Ecto neural progenitor cell (in vitro differentiated cells): ENCODE results near the gene TRPT1.
A peak's percentile ranks its signal among the peaks of the same experiment; 100 is the strongest.

Experiments used
- DNase-seq: peaks from one replicate; pipeline ENCODE4 v3.0.0-alpha.2; 2018; ENCODE audit warnings: low spot score

Gene TRPT1

GRCh38 chr11:64230171-64230984 lies 4.4 kb upstream of the TRPT1 start, which contains the start of gene DNAJC4:
TSS of gene DNAJC4 (plus strand) at chr11:64230548. CDS start at chr11:64230855, 307 bp downstream.
- DNase-seq = peak; percentile 94

DNA sequence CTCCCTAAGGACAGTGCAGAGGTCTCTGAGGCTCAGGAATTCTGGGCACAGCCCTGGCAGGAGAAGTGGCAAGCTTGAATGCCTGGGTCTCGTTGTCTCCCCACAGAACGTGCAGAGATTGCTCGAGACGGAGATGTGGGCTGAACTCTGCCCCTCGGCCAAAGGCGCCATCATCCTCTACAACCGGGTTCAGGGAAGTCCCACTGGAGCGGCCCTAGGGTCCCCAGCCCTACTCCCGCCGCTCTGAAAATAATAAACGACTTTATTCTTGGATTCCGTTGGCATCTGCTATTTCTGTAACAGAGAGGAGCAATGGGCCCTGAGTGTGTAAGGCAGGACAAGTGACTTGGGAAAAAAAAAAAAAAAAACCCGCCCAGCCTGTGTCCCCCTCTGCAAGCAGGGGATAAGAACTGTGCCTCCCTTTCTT lies 3.8 kb upstream of the TRPT1 start:
- no peak for DNase-seq

DNA sequence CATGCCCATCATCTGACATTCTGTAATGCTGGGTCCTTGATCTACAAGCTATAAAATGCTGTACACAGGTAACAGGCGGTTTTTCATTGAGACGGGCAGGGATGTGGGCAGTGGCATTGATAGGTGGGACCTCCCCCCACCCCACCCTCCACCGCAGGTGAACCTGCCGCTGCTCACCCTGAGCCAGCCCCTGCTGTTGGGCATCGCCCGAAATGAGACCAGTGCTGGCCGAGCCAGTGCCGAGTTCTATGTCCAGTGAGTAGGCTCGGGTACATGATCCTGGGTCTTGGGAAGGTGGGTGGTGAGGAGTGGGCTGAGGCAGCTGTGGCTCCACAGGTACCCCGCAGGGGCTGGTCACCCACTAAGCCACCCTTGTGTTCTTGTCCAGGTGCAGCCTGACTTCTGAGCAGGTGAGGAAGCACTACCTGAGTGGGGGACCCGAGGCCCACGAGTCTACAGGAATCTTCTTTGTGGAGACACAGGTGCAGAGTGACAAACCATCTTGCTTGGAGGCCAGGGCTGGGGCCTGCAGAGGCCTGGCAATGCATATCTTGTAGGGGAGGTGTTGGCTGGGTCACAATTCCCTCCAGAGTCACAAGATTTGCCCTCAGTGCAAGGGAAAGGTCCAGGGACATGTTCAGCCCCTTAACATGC lies 3.2 kb upstream of the TRPT1 start:
- no peak for DNase-seq

DNA sequence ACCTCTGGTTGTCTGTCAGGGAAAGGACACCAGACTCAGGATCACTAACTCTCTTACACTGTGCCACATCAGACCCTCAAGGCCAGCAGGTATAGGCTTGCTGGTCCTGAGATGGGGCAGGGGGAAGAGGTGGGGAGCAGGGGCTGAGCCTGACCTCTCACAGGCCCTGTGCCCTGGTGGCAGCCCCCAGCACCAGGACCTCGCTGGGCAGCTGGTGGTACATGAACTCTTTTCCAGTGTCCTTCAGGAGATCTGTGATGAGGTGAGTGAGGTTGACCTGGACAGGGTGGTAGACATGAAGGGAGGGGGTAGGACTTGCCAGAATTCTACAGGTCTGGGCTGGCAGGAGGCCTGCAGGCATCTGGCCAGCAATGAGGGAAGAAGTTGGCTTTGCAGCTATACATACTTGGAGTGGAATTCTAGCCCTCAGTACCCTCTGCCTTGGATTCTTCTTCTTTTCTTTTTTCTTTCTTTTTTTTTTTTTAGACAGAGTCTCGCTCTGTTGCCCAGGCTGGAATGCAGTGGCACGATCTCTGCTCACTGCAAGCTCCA lies 1.5 kb upstream of the TRPT1 start:
- DNase-seq = no peak

DNA sequence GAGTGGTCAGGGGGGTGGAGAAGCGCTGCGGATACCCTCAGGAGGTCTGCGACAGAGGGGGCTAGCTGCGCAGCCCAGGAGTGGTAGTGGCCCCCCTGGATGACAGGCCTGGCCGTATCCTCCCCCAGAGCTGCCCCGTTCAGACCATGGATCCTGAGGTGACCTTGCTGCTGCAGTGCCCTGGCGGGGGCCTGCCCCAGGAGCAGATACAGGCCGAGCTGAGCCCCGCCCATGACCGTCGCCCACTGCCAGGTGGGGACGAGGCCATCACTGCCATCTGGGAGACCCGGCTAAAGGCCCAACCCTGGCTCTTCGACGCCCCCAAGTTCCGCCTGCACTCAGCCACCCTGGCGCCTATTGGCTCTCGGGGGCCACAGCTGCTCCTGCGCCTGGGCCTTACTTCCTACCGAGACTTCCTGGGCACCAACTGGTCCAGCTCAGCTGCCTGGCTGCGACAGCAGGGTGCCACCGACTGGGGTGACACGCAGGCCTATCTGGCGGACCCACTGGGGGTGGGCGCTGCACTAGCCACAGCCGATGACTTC lies 593 bp upstream of the TRPT1 start:
- no peak for DNase-seq

- no peak for DNase-seq
Observed at GRCh38 chr11:64224891-64225607, 937 bp downstream of the TRPT1 start.

DNA sequence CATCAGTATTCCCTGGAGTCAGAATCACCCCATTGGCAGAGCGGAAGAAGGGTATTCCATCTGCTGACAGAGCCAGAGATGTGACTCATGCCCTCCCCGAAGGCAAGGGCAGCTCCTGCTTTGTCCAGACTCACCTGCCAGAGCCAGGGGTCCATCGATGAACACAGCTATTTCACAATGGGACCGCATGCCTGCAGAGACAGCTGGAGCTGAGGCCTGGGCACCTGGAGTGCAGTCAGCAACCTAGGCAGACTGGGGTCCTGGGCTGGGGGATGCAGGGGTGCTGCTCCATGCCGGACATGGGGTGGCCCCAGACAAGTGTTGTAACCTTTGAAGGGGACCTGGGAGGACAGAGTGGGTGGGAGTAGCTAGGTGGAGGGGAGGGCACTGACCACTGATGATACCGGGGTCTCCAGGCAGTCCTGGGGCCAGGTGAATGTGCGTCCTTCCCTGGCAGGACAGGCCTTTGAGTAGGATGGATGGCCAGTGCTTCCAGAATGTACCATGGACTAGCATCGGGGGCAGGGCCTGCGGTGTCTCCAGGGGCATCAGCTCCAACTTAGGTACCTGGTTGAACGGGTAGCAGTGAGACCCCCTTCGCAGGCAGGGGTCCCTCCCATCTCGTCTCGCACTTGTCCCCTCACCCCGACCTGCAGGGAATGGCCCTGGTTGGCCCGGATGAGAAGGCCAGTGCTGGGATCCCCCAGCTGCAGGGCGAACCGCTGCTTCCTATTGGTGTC lies 1.7 kb downstream of the TRPT1 start:
- DNase-seq = no peak

DNA sequence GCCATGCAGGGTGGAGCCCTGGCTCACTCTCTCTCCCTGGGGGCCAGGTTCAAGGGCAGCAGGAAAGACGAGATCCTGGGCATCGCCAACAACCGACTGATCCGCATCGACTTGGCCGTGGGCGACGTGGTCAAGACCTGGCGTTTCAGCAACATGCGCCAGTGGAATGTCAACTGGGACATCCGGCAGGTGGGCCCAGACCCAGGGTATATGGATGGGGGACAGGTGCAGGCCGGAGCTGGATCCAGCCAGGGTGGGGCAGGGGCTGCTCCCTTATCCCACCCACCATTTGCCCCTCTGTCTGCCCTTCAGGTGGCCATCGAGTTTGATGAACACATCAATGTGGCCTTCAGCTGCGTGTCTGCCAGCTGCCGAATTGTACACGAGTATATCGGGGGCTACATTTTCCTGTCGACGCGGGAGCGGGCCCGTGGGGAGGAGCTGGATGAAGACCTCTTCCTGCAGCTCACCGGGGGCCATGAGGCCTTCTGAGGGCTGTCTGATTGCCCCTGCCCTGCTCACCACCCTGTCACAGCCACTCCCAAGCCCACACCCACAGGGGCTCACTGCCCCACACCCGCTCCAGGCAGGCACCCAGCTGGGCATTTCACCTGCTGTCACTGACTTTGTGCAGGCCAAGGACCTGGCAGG lies 2.9 kb downstream of the TRPT1 start:
- no peak for DNase-seq

GRCh38 chr11:64222651-64223000 lies 3.4 kb downstream of the TRPT1 start:
- no peak for DNase-seq

- no peak for DNase-seq
Observed at GRCh38 chr11:64220798-64221197, 5.2 kb downstream of the TRPT1 start.

- no peak for DNase-seq
Observed at GRCh38 chr11:64220271-64220670, 5.7 kb downstream of the TRPT1 start.

- no peak for DNase-seq
Observed at GRCh38 chr11:64219755-64220154, 6.2 kb downstream of the TRPT1 start.

DNA sequence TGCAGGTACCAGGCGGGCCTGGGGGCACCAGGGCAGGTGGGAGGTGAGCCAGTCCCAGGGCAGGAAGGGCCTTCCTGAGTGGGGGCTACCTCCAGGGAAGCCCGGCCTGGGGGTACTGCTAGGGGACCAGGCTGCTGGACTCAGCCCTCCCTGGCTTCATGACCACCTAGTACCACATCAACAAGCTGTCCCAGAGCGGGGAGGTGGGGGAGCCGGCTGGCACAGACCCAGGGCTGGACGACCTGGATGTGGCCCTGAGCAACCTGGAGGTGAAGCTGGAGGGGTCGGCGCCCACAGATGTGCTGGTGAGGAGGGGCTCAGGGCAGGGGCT lies 6.7 kb downstream of the TRPT1 start:
- no peak for DNase-seq

GRCh38 chr11:64218628-64219353 lies 7.2 kb downstream of the TRPT1 start:
- no peak for DNase-seq

- no peak for DNase-seq
Observed at GRCh38 chr11:64216879-64217278, 9.1 kb downstream of the TRPT1 start.

DNA sequence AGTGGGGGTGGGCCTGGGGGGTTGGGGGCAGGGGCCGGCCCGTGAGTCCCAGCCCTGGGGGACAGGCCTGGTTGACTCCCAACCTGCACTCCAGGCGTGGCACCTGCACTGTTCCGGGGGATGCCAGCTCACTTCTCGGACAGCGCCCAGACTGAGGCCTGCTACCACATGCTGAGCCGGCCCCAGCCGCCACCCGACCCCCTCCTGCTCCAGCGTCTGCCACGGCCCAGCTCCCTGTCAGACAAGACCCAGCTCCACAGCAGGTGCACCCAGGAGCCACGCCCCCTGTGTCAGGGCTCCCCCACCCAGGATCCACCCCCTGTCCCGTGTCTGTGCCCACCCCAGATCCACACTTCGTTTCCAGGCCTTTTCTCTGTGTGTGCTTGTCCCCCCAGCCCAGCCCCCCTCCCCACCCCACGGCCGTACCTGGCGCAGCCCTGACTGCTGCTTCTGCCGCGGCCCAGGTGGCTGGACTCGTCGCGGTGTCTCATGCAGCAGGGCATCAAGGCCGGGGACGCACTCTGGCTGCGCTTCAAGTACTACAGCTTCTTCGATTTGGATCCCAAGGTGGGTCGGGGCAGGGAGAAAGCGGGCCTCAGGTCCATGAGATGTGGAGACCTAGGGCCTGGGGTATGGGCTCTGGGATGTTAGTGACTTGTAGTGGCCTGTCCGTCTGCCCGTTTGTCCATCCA lies 14.7 kb downstream of the TRPT1 start:
- no peak for DNase-seq

DNA sequence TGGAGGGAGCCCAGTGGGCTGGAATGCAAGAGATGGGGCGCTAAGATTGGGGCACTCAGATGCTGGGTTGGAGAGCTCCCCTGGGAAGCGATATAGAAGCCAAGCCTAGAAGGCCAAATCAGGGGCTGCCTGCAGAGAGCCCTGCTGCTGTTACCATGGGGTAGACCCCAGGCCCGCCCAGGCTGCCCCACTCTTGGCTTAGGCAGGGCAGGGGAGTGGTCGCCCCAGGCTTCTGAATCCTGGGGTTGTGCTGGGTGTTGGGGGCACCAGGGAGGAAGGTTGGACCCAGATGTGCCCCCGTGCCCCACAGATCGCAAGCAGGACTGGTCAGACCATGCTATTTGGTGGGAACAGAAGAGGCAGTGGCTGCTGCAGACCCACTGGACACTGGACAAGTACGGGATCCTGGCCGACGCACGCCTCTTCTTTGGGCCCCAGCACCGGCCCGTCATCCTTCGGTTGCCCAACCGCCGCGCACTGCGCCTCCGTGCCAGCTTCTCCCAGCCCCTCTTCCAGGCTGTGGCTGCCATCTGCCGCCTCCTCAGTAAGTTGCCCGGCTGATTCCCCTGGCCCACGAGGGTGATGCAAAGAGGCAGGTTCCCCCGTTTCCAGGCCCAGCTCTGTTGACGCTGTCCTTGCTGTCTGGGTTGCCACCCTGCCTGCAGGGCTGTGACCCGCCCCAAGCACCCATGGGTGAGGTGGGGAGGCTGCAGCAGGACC lies 15.5 kb downstream of the TRPT1 start:
- no peak for DNase-seq

DNA sequence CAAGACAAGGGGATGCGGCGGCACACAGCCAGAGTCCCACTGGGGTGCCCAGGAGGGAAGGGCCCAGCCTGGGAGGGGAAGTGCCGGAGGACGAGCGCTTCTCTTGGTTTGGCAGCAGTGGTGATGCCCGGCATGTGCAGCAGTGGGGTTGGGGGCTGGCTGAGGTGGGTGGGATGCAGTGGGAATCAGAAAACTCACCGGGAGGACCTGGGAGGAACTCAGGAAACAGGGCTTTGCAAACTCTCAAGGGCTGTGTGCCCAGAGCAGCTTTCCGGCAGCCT lies 16.5 kb downstream of the TRPT1 start:
- no peak for DNase-seq

- DNase-seq = no peak
Observed at GRCh38 chr11:64208796-64209562, 17.0 kb downstream of the TRPT1 start.
